Lower lobe of right lung (tissue), 2 donors: ENCODE data around the gene AMBRA1. TPM values are rescaled to one million over a fixed set of nuclear protein-coding genes. Genes with fewer than 3 reads are reported as not detected.

ENCODE experiments used
- ATAC-seq, 2 donors: fragments of 200-7000 bp; cut with Tn5 transposase; one replicate each; pipeline ENCODE4 v1.9.1; 2020 to 2022; ENCODE audit warnings: mild to moderate bottlenecking in 2 of 2, moderate library complexity in 2 of 2
- DNase-seq: peaks from one replicate; pipeline ENCODE4 v3.0.0-alpha.2; 2020
- H3K27ac ChIP-seq: fragments of 200-600 bp; one replicate; pipeline ENCODE4 v1.8.0; 2022
- H3K27me3 ChIP-seq: fragments of 200-600 bp; one replicate; pipeline ENCODE4 v1.8.0; 2022; ENCODE audit warnings: low read depth
- H3K36me3 ChIP-seq: fragments of 200-600 bp; one replicate; pipeline ENCODE4 v1.8.0; 2022; ENCODE audit warnings: mild to moderate bottlenecking
- H3K4me1 ChIP-seq: fragments of 200-600 bp; one replicate; pipeline ENCODE4 v1.8.0; 2022
- H3K4me3 ChIP-seq: fragments of 200-600 bp; one replicate; pipeline ENCODE4 v1.8.0; 2022; ENCODE audit warnings: mild to moderate bottlenecking
- H3K9me3 ChIP-seq: fragments of 200-600 bp; one replicate; pipeline ENCODE4 v1.8.0; 2022
- intact Hi-C: fragments of 100-400 bp; cut with DNase I; formaldehyde crosslinking; loops from one replicate; pipeline ENCODE4 v1.11.0; 2022
- total RNA-seq: library from RNA; stranded (reverse); fragmentation: NEBNext Ultra II Directional; extraction: Animal tissue kit (Norgen Biotek cat#: 25700); gene quantifications from one replicate; pipeline ENCODE4 v1.2.1, GENCODE V29; 2021
- TF ChIP-seq, protein P1 (sequence below): fragments of 200-600 bp; IDR thresholded peaks from one replicate; pipeline ENCODE4 v1.8.0; 2022; ENCODE audit warnings: antibody characterized with exemption, mild to moderate bottlenecking
- donor health status: DM: no; HTN: yes; CAD: no; lungs with severe emphysema.

The AMBRA1 gene
- total RNA-seq, 1 donor from 2014 or later, result 39.9 TPM

DNA sequence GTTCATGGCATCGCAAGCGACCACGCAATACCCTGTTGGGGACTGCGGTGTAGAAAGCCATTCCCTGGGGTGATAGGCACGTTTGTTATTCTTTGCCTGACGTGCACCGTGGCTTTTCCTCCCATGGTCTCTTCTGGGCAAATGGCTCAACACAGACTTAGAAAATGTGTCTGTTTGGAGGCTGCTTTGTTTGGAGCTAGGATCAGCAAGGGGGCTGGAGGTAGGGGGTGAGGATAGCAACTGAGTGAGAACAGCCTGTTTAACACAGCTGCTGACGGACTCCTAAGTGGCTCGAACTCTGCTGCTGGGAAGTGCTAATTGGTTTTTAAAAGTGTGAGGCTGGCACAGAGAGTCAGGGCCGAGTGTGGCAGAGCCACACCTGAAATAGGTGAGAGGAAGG, 186.2 kb downstream of the AMBRA1 start:
- ATAC-seq (no peak), DNase-seq (no peak)
- peaks cover 84% of the 10 kb centered on the region for H3K36me3 ChIP-seq
- no peaks in the 10 kb centered on the region for H3K9me3 ChIP-seq
- no peaks in the 10 kb centered on the region for H3K4me1 ChIP-seq
- TF ChIP-seq, protein P1, sequence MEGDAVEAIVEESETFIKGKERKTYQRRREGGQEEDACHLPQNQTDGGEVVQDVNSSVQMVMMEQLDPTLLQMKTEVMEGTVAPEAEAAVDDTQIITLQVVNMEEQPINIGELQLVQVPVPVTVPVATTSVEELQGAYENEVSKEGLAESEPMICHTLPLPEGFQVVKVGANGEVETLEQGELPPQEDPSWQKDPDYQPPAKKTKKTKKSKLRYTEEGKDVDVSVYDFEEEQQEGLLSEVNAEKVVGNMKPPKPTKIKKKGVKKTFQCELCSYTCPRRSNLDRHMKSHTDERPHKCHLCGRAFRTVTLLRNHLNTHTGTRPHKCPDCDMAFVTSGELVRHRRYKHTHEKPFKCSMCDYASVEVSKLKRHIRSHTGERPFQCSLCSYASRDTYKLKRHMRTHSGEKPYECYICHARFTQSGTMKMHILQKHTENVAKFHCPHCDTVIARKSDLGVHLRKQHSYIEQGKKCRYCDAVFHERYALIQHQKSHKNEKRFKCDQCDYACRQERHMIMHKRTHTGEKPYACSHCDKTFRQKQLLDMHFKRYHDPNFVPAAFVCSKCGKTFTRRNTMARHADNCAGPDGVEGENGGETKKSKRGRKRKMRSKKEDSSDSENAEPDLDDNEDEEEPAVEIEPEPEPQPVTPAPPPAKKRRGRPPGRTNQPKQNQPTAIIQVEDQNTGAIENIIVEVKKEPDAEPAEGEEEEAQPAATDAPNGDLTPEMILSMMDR, result no peak
- no peak overlapping the region for H3K27ac ChIP-seq
- intact Hi-C loops, result no loop called here
- no peaks in the 10 kb centered on the region for H3K27me3 ChIP-seq
- no peak overlapping the region for H3K4me3 ChIP-seq

DNA sequence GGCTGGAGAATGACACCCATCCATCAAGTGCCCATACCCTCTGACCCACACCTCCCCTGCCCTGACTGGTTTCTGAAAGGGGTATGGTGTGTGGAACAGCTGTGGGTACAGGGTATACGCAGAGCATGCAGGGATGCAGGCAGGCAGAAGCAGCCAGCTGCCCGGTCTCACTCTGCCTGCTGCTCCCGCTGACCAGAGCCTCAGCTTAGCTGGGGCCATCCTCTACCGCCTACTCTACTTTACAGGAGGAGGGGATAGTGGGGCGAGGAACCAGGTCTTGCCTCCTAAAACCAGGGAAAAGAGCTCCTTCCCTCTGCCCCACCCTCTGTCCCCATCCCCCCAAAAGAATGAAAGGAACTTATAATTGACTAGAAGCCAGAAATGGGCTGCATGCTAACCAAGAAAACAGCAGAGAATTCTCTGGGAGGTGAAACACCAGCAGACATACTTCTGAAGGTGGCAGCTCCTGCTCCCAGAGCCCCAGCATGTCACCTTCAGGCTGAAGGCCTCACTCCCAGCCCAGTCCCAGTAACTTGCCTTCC, 189.3 kb downstream of the AMBRA1 start:
- ATAC-seq (no peak), DNase-seq (no peak)
- TF ChIP-seq, protein P1, result no peak
- Histone ChIP-seq H3K4me1 (no peaks in the 10 kb centered on the region), H3K9me3 (no peaks in the 10 kb centered on the region), H3K36me3 (peaks cover 67% of the 10 kb centered on the region), H3K27ac (no peak overlapping the region), H3K4me3 (no peak overlapping the region), H3K27me3 (no peaks in the 10 kb centered on the region)
- intact Hi-C loops, result no loop called here

DNA sequence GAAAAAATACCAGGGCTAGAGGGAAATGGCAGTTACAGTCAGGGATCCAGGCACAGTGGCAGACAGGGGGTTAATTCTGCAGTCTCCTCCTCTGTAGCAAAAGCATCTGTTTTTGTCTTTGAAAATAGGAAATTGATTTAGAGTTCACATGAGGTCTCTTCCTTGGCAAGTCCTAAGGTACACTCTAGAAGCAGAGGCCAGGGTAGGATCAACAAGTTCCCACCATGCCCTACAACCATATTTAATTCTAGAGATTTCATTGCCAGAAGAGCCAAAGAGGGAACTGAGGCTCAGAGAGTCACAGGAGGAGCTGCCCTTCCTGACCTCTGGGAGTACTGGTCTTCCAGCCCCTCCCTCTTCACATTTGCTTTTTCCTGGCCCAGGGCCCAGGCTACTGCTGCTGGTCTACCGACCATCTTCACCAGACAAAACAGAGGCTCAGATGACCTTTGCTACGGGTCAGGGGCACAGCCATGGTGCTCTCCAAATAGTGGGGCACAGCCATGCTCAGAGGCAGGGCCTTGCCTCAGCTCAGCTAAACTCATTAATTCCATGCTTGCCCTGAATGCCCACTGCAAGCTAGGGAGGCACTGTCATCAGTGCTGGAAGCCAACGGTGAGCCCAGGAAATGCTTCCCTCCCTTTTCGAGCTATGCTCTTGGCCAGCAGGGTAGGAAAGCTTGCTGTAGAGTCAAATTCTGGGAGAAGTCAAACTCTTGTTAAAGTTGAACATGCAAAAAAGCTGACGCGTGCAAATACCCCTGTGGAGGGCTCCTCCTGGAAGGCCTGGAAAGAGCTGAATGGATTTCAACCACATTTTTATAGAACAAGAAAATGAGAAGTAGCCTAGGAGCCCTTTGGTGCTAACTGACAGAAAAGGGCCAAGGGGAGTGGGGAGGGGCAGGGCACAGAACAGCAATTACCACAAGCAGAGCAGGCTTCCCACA, 190.6 kb downstream of the AMBRA1 start:
- TF ChIP-seq, protein P1, result no peak
- Histone ChIP-seq H3K9me3 (no peaks in the 10 kb centered on the region), H3K4me3 (no peak overlapping the region), H3K4me1 (no peaks in the 10 kb centered on the region), H3K36me3 (peaks cover 55% of the 10 kb centered on the region), H3K27ac (no peak overlapping the region), H3K27me3 (no peaks in the 10 kb centered on the region)
- DNase-seq, result no peak
- intact Hi-C loops, result no loop called here
- no peak for ATAC-seq

DNA sequence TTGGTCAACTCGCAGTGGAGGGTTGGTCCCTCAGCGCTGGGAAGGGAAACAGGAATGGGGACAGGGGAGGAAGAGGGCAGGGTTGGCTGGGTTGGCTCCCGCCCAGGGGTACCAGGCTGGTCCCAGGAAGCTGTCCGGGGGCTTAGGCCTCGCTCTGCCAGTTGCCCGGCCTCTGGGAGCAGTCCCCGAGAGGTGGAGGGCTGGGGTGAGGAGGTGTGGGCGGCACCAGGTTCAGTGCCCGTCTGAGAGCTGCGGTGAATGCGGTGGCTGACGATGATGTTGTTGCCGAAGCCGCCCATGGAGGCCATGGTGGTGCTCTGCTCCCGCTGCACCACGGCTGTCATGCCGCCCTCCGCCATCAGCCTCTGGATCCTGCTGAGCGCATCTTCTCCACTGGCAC, 196.3 kb downstream of the AMBRA1 start:
- DNase-seq (no peak), ATAC-seq (no peak)
- peaks cover 5% of the 10 kb centered on the region for H3K4me1 ChIP-seq
- no peaks in the 10 kb centered on the region for H3K9me3 ChIP-seq
- intact Hi-C loops, result no loop called here
- peaks cover under 1% of the 10 kb centered on the region for H3K27me3 ChIP-seq
- no peak overlapping the region for H3K4me3 ChIP-seq
- TF ChIP-seq, protein P1, result no peak
- no peak overlapping the region for H3K27ac ChIP-seq
- peaks cover 24% of the 10 kb centered on the region for H3K36me3 ChIP-seq

DNA sequence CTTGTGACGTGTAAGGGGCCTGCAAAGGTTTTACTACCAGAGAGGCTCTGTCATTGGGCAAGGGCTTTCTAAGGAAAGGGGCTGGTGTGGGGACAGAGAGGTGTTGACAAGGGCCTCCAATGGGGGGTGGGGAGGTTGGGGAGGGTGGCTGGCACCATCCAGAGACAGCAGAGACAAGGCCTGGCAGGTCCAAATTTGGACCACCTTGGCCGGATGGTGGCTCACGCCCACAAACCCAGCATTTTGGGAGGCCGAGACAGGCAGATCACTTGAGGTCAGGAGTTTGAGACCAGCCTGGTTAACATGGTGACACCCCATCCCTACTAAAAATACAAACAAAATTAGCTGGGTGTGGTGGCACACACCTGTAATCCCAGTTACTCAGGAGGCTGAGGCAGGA, 200.1 kb downstream of the AMBRA1 start:
- ATAC-seq (no peak), DNase-seq (no peak)
- H3K9me3 ChIP-seq, result no peaks in the 10 kb centered on the region
- peaks cover 34% of the 10 kb centered on the region for H3K4me1 ChIP-seq
- no peak overlapping the region for H3K4me3 ChIP-seq
- peaks cover 20% of the 10 kb centered on the region for H3K36me3 ChIP-seq
- TF ChIP-seq, protein P1, result no peak
- H3K27me3 ChIP-seq, result peaks cover 37% of the 10 kb centered on the region
- H3K27ac ChIP-seq, result no peak overlapping the region
- intact Hi-C loops, result no loop called here
